ENCODE data around the gene LARP4B. TPM values are rescaled to one million over a fixed set of nuclear protein-coding genes. Genes with fewer than 3 reads are reported as not detected.

The LARP4B gene
- total and polyA plus RNA-seq, 2 donors (not counting 3 experiments of a cell fraction or from before 2014, with no cell fraction given): 27.4 to 101 TPM

GRCh38 chr10:777913-778479 is 153.5 kb downstream of the LARP4B start:
- dilution Hi-C loops (cut with MboI; ENCODE audit: extremely low pct_ligation_motif_present, low sequenced_read_pairs): no loop called here
- POLR2A ChIA-PET: no interaction called here
- FAIRE-seq: no peak

DNA sequence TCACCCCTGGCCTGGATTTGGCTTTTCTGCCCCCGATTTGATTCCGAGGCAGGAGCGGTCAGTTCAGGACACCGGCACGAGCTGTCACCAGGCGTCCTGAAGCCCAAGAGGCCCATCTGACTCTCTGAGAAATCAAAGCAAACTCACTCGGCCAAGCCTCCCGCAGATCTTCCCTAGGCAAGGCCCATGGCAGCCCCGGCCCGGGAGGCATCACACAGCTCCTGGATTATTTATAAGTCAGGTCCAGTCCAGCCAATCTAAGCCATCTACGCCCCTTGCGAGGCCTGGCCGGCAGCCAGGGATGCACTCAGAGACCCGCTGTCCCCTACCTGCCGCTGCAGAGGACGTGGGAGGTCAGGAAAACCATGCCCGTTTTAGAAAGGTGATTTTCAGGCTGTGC is 154.7 kb downstream of the LARP4B start:
- FAIRE-seq: no peak
- TF ChIP-seq POLR2AphosphoS5 (IDR thresholded peaks at IDR 0.05; ENCODE audit: insufficient read depth, low read depth, low read length): no peak
- no peak for TF ChIP-seq GATA2 (IDR thresholded peaks at IDR 0.05; ENCODE audit: insufficient read depth, insufficient read length, low read depth, low read length)
- no peak for TF ChIP-seq MYC (IDR thresholded peaks at IDR 0.05; ENCODE audit: low read depth, low read length)
- TF ChIP-seq, protein P1, sequence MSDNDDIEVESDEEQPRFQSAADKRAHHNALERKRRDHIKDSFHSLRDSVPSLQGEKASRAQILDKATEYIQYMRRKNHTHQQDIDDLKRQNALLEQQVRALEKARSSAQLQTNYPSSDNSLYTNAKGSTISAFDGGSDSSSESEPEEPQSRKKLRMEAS (IDR thresholded peaks at IDR 0.05; ENCODE audit: insufficient read depth, insufficient read length): no peak
- TF ChIP-seq FOS (IDR thresholded peaks at IDR 0.05; ENCODE audit: borderline replicate concordance, insufficient read depth, low read length): no peak
- no peak for TF ChIP-seq POLR2A (IDR thresholded peaks at IDR 0.05; ENCODE audit: low read depth, low read length)
- TF ChIP-seq, protein P2, sequence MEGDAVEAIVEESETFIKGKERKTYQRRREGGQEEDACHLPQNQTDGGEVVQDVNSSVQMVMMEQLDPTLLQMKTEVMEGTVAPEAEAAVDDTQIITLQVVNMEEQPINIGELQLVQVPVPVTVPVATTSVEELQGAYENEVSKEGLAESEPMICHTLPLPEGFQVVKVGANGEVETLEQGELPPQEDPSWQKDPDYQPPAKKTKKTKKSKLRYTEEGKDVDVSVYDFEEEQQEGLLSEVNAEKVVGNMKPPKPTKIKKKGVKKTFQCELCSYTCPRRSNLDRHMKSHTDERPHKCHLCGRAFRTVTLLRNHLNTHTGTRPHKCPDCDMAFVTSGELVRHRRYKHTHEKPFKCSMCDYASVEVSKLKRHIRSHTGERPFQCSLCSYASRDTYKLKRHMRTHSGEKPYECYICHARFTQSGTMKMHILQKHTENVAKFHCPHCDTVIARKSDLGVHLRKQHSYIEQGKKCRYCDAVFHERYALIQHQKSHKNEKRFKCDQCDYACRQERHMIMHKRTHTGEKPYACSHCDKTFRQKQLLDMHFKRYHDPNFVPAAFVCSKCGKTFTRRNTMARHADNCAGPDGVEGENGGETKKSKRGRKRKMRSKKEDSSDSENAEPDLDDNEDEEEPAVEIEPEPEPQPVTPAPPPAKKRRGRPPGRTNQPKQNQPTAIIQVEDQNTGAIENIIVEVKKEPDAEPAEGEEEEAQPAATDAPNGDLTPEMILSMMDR (IDR thresholded peaks at IDR 0.05; ENCODE audit: extremely low read depth in 1 of 2, insufficient read depth in 1 of 2, low read depth in 1 of 2, low read length in 2 of 2): no peak
- TF ChIP-seq EZH2 (IDR thresholded peaks at IDR 0.05; ENCODE audit: borderline replicate concordance, low read depth, low read length, severe bottlenecking): no peak
- no peak for TF ChIP-seq JUN (IDR thresholded peaks at IDR 0.05; ENCODE audit: borderline replicate concordance, insufficient read depth, insufficient read length, low read depth)
- CTCF ChIA-PET: no interaction called here
- H3K36me3 ChIP-seq (ENCODE audit: control insufficient read depth in 2 of 2, extremely low read depth in 1 of 2, insufficient read depth in 2 of 2, low read length in 2 of 2): no peaks in the 10 kb centered on the region
- no TSS peak for BruUV-seq (replicated peaks)
- no peaks in the 10 kb centered on the region for H4K20me1 ChIP-seq (replicated peaks; ENCODE audit: control insufficient read depth, extremely low read depth, insufficient read depth, low read length)
- intact Hi-C loops (cut with micrococcal nuclease): no loop called here
- DNase-seq (ENCODE audit: low read depth, low spot score): no peak
- H3K79me2 ChIP-seq (ENCODE audit: control insufficient read depth, insufficient read depth, low read length): no peaks in the 10 kb centered on the region
- H3K27me3 ChIP-seq (ENCODE audit: control insufficient read depth in 2 of 2, insufficient read depth in 2 of 2, low read length in 2 of 2): no peaks in the 10 kb centered on the region
- H3K4me3 ChIP-seq (replicated peaks in 1 of 3; ENCODE audit: insufficient read depth in 1 of 3, low read depth in 1 of 3, low read length in 3 of 3): no peak overlapping the region
- no peak overlapping the region for H2AFZ ChIP-seq (ENCODE audit: low read depth, low read length)
- H3K9me3 ChIP-seq (replicated peaks; ENCODE audit: control insufficient read depth, insufficient read depth, low read length): no peaks in the 10 kb centered on the region
- H3K4me2 ChIP-seq (ENCODE audit: insufficient read depth, low read length): no peak overlapping the region
- no peak overlapping the region for H3K9ac ChIP-seq (replicated peaks; ENCODE audit: extremely low read depth, insufficient read depth, low read length)
- no peak overlapping the region for H3K27ac ChIP-seq (ENCODE audit: insufficient read depth, low read depth, low read length)
- H3K9me1 ChIP-seq (replicated peaks; ENCODE audit: control insufficient read depth, extremely low read depth, insufficient read depth, low read length): no peaks in the 10 kb centered on the region
- POLR2A ChIA-PET: no interaction called here
- no peaks in the 10 kb centered on the region for H3K4me1 ChIP-seq (ENCODE audit: control insufficient read depth, extremely low read depth, insufficient read depth, low read length)
- dilution Hi-C loops (cut with MboI; ENCODE audit: extremely low pct_ligation_motif_present, low sequenced_read_pairs): no loop called here

More at GRCh38 chr10:777913-778479, 153.5 kb downstream of the LARP4B start:
- Histone ChIP-seq H3K27me3 (ENCODE audit: control insufficient read depth in 2 of 2, insufficient read depth in 2 of 2, low read length in 2 of 2) (no peaks in the 10 kb centered on the region), H3K4me1 (ENCODE audit: control insufficient read depth, extremely low read depth, insufficient read depth, low read length) (no peaks in the 10 kb centered on the region), H3K9me1 (replicated peaks; ENCODE audit: control insufficient read depth, extremely low read depth, insufficient read depth, low read length) (no peaks in the 10 kb centered on the region), H3K9me3 (replicated peaks; ENCODE audit: control insufficient read depth, insufficient read depth, low read length) (no peaks in the 10 kb centered on the region), H3K9ac (replicated peaks; ENCODE audit: extremely low read depth, insufficient read depth, low read length) (no peak overlapping the region), H3K4me2 (ENCODE audit: insufficient read depth, low read length) (no peak overlapping the region), H3K27ac (ENCODE audit: insufficient read depth, low read depth, low read length) (no peak overlapping the region), H3K4me3 (replicated peaks in 1 of 3; ENCODE audit: insufficient read depth in 1 of 3, low read depth in 1 of 3, low read length in 3 of 3) (no peak overlapping the region), H3K36me3 (ENCODE audit: control insufficient read depth in 2 of 2, extremely low read depth in 1 of 2, insufficient read depth in 2 of 2, low read length in 2 of 2) (no peaks in the 10 kb centered on the region), H3K79me2 (ENCODE audit: control insufficient read depth, insufficient read depth, low read length) (no peaks in the 10 kb centered on the region), H4K20me1 (replicated peaks; ENCODE audit: control insufficient read depth, extremely low read depth, insufficient read depth, low read length) (no peaks in the 10 kb centered on the region), H2AFZ (ENCODE audit: low read depth, low read length) (no peak overlapping the region)
- no peak for TF ChIP-seq FOS (IDR thresholded peaks at IDR 0.05; ENCODE audit: borderline replicate concordance, insufficient read depth, low read length)
- no TSS peak for BruUV-seq (replicated peaks)
- intact Hi-C loops (cut with micrococcal nuclease): no loop called here
- no peak for DNase-seq (ENCODE audit: low read depth, low spot score)
- CTCF ChIA-PET: no interaction called here

Measured in endothelial cell of umbilical vein (primary cell).